EH (cell line): ENCODE measurements around the gene LYL1.

ENCODE experiments used
- DNase-seq: peaks from one replicate; pipeline ENCODE4 v3.0.0-alpha.2; 2015; ENCODE audit warnings: low read depth

LYL1 gene

DNA sequence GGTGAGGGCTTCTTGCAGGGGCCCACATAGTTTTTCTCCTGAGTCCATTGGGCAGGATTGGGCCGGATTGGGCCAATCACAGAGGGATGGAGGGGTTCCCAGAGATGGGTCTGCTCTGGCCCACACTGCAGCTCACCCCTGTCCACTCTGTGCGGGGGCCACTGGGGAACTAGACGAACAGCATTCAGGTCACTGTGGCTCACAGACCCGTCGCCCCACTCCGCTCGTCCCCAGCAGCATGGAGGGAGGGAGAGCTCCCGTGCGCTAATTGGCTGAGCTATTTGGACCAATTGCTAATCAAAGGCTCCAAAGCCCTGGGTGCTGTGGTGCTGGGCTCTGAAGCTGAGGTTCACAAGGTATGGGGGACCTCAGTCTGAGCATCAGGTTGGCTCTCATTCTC, 26.7 kb upstream of the LYL1 start:
- DNase-seq = no peak

DNA sequence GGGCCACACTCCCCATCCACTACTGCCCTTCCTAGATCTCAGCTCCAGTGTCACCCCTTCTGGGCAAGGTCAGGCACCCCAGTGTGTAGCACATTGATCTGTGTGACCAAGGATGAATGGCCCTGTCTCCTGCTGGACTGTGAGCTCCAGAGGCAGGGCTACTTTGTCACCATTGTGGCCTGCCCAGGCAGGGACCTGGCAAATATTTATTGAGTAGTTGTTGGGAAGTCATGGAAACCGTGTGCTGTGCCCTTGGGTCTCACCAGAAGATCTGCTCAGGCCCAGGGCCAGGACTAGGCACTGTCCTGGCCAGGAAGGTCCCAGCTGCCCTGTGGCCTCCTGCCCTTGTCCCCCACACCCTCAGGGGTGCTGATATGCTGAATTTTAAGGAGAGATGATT, 25.9 kb upstream of the LYL1 start:
- no peak for DNase-seq

DNA sequence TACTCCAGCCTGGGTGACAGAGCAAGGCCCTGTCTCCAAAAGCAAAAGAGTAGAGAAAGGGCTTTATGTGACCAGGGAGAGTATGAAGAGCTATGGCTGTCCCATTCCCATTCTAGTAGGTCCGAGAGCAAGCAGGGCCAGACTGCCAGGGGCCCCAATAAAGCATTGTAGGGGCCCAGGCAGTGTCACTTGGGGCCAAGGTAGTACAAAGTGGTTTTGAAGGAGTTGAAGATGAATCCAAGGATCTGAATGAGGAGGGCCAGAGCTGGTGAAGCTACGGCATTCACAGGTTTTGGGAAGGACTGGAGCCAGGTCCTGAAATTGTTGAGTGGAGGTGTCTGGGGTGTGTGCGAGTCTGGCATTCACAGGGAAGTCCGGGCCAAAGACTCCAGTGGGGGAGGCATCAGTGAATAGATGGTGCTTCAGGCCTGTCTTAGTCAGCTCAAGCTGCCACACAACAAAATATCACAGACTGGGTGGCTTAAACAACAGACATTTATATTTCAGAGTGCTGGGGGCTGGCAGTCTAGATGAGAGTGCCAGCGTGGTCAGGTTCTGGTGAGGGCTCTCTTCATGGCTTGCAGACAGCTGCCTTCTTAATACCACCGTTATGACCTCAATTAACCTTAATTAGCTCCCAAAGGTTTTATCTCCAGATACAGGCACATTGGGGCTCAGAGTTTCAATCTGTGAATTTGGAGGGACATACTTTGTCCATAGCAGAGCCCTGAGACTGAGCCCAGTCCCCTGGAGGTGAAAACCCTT, 25.3 kb upstream of the LYL1 start:
- no peak for DNase-seq

DNA sequence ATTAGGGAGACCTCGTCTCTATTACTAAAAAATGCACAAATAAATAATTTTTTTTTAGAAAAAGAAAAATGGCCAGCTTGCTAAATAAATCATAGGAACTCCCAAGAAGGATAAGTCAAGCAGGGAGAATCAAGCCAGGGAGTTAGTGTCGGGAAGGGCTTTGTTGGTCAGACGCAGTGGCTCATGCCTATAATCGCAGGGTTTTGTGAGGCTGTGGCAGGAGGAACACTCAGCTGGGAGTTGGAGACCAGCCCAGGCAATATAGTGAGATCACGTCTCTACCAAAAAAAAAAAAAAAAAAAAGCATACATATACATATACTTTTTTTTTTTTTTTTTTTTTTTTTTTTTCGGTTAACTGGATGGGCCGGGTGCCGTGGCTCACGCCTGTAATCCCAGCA, 24.4 kb upstream of the LYL1 start:
- no peak for DNase-seq

DNA sequence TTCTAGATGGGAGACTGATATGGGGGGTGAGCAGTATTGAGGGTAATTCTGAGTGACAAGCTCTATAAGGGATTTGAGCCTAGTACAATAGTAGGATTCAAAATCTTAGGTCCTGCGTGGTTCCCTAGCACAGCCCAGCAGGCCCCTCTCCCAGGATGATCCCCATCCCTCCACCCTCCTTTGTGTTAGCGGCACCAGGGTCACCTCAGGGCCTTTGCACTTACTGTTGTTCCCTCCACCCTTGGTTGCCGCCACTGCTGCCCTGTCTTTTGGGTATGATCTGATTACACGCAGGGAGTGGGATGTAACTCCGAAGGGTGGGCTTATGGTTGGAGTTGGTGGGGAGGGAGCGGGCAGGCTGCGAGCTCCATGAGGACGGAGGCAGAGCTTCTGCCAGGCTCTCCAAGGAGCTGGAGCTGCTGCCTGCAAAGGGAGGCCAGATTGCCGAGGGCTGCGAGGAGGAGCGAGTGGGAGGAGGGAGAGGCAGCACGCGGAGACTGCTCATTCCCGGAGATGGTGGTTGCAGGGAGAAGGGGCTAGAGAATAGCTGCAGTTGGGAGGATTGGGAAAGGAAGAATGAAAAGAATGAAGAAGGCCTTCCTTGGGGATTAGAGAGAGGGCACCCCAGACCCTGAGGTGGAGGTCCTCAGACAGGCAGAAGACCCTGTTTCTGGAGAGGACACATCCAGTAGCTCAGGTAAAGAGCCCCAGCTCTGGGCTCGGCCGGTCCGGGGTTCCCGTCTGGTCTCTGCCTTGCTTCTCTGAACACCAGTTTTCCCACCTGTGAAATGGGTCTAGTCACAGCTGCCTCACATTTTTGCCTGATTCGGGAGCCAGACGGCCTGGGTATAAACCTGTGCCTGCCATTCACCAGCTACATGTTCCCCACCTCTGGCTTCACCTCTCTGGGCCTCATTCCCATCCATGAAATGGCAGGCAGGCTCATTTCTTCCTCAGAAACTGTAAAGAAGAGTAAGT, 20.6 kb upstream of the LYL1 start:
- no peak for DNase-seq

DNA sequence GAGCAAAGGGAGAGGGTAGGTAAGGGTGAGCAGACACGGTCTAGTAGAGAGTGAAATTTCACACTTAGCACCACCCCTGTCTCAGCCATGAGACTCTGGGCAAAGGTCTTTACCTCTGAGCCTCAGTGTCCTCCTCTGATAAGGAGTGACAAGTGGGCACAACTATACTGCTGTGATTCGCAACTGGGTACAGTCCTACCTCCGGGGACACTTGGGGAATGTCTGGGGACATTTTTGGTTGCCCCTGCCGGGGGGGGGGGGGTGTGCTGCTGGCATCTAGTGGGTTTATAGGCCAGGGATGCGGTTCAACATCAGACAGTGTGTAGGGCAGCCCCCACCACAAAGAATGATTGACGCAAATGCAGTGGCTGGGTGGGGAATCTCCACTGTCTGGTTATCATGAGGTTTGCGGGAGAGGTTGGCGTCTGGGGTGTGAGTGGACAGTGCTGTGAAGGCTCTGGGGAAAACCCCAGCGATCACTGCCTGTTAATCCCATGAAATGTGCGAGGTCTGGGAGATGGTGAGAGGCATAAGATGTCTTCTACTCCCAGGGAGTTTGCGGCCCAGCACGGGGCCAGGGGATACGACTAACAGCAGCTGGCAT, 19.7 kb upstream of the LYL1 start:
- DNase-seq = no peak

DNA sequence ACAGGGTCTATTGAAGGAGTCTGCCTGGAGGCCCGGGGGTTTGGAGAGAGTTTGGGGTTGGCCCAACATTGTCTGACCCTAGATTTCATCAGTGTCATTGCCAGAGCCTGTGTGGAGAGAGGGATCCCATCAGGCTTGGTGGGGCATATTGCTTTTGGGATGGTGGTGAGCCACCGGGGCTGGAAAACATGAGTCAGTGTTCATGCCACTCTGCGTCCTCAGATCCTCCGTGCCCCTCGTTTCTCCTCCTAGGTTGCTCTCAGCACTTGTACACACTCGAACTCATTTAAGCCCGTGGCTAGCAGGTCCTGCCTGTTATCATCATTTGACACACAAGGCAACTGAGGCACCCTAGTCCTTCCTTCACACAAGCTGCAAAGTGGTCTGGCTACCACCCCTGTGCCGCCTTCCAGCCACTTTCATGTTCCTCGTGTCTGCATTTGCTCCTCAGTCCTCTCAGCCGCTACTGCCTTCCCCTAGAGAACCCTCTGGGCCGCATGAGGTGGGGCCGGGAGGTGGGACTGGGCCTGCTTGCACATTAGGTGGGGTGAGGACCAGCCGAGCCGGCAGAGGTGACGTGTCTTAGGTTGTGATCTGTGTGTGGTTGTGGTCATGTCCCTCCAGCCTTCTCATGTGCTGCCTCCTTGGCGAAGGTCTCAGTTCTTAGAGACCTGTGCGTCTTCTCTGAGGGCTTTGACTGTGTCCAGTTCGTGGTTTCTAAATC, 19.1 kb upstream of the LYL1 start:
- no peak for DNase-seq

DNA sequence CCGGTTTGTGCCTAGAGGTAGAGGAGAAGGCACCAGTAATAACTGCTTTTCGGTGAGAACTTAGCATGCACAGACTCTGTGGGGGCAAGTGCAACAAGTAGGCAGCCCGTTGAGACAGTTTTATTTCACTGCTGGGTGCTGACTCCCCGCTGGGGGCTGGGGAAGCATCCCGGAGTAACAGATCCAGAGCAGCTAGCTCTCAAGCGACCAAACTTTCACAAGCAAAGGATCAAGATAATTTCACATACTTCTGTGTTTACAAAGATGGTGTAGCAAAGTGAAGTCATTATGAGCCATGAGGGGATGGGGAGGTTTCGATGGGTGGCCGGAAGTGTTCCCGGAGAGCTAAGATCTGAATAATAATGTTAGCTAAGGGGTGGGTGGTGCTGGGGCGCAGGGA, 18.2 kb upstream of the LYL1 start:
- peak; percentile 83 for DNase-seq

DNA sequence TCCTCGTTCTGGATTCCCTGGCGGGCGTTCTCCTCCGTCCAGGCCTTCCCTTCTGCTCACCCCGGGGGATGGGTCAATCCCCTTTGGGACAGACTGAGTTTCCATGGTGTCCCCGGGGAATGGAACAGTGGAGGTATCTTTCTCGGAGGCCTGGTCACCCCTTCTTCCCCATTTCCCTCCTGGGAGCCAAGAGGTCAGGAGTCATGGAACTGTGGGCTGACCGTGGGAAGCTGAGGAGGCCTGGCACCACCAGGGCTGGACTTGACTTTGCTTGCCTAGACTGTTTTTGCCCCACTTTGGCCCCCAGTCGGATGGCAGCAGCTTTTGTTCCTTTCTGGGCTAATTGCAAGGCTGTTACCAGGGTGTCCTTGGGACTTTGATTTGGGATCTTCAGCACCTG, 17.4 kb upstream of the LYL1 start:
- DNase-seq = no peak

DNA sequence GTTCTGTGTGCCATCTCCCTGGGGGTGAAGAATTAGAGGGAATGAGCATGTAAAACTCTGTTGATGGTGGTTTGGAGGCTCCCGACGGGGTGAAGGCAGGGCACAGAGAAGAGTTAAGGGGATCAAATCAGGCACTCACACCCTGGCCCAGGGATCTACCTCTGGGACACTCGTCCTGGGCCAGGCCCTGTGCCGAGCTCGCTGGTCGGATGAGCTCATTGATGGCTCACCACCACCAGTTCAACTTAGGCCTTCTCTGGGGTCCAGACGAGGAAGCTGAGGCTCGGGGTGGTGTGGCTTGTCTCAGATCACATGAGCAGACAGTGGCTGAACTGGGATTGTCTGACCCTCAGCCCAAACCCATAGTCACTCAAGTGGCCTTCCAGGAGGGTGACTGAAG, 17.0 kb upstream of the LYL1 start:
- DNase-seq = peak; percentile 26

DNA sequence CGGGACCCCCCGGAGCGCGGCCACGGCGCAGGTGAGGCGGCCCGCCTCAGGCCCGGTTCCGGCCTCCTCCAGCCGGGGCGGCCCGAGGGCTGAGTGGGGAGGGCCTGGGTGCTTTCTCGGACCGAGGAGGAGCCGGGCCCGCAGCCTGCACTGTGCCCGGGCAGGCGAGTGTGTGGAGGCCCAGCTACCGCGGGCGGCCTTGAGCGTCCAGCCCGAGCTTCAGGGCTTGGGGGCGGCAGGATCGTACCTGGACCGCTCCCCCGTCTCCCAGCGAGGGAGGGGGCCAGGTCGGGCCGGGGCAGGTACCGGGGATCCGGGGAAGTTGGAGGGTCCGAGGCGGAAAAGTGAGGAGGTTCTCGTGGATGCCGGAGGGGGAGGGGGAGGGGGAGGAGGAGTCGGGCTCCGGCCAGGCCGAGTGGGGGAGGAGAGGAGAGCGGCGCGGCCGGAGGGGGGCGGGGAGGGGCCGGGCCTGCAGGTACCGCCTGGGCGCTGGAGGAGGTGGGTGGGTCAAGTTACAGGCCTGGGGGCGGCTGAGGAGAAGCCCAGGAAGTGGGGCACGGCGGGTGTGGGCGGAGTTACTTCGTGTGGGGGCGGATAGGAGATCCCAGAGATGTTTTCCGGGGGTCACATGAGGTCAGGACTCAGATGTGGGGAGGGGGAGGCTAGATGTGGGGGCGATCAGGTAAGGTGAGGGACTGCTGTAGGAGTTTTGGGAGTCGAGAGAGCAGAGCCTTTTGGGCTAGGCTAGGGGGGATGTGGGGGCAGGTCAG, 16.0 kb upstream of the LYL1 start:
- DNase-seq = peak; percentile 71

DNA sequence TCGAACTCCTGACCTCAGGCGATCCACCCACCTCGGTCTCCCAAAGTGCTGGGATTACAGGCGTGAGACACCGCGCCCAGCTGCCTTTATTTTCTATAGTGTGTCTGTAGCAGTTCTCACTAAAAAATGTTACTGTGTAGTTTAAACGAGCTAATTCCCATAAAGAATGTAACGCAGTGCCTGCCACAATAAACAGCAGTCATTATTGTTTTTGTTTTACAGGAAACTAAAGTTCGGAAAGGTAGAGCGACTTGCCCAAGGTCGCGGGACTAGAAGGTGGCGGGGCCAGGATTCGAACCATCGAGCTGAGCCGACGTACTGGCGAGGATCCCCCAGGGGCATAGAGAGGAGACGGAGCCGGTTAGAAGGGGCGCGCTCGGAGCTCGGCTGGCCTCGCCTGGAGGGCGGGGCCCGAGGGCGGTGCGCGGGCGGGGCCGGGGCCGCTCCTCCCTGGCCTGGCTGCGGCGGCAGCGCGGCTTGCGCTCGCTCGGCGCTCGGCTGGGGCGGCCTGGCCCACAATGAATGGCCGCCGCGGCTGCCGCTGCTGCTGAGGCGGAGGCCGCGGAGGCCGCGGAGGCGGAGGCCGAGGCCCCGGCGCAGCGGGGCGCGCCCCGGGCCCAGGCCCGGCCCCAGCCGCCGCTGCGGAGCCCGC, 15.2 kb upstream of the LYL1 start, which contains the start of gene NACC1:
TSS of gene NACC1 (plus strand) at position 493 of the 652 bp plus-strand sequence. CDS start 16,944 bp downstream, outside the sequence.
- DNase-seq = peak; percentile 90

DNA sequence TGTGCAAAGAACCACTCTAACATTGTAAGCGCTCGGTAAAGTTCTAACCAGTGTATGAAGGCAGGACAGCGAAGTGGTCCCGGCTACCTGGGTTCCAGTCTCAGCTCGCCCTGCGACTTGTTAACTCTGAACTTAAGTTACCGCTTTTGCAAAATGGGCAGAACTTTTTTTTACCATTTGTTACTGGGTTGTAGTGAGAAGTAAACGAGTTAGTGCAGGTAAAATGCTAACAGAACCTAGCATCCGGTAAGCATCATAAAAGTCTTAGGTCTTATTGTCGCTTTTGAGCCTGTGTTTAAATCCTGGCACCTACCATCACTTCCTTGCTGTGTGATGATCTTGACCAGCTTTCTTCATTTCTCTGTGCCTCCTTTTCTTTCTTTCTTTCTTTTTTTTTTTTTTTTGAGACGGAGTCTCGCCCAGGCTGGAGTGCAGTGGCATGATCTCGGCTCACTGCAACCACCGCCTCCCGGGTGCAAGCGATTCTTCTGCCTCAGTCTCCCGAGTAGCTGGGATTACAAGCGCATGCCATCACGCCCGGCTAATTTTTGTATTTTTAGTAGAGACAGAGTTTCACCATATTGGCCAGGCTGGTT, 14.6 kb upstream of the LYL1 start:
- no peak for DNase-seq

DNA sequence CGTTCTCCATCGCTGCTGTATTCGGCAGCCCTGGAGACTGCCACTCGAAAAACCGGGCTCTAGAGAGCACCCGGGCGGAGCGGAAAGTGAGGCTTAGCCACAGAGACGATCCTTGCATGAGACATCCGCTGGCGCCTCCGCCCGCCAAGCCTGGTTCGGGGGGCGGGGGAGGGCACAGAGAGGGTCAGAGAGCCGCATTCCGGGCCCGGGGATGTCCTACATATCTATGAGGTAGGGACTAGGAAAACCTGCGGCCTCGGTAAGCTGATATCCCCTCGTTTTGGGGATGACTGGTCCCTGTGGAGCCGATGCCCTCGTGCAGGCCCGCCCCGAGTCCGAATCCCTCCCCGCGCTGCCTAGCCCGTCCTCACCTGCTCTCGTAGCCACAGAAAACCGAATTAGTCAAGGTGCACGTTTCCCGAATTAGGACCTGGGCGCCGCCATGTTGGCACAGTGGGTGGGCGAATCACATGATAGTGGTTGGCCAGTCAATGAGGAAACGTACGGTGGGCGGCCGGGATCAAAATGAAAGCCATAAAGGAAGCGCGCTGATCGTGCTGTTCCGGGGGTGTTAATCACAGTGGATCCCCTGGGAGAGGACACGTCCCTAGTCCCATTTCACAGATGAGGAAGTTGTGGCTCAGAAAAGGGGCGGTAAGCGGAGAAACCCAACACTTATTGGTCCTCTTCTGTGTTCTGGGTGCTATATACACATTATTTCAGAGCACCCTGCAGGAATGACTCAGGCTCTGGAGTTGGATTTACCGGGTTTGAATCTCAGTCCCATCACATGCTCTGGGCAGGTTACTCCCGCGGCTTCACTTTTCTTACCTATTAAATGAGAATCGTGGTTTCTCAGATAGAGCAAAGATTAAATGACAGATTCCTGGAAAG, 13.9 kb upstream of the LYL1 start, which contains the start of gene TRMT1:
TSS of gene TRMT1 (minus strand) at position 459 of the 894 bp plus-strand sequence. CDS start at position 118, 341 bp downstream.
- peak; percentile 92 for DNase-seq

DNA sequence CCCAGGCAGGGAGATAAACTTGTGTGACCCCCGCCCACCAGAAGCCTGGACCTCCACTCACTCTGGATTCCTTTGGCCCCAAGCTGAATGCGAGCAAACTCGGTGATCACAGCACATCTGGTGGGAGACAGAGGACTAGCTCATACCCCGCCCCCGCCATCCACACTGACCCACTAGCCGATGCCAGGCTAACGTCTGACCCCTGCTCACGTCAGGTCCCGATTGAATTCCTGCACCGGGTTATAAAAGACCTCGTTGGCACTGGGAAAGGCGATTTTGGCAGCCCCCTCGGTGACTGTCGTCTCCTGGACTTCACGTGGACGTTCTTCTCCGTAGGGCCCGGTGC, 13.3 kb upstream of the LYL1 start:
- DNase-seq = no peak

DNA sequence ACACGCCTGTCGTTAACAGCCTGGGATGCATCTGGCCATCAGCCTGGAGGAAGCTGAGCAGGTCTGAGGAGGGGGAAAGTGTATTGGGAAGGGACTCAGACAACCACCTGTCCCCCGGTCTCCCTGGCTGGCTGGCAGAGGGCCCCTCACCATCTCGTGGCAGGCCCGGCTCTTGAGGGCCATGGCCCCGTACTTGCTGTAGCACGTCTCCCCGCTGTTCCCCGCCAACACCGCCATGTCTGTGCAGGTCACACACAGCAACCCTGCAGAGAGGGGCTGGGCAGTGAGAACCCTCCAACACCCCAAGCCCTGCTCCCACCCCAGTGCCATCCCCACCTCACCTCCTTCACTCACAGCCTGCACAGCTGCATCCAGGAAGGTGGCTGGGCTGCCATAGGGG, 9.9 kb upstream of the LYL1 start:
- DNase-seq = no peak

DNA sequence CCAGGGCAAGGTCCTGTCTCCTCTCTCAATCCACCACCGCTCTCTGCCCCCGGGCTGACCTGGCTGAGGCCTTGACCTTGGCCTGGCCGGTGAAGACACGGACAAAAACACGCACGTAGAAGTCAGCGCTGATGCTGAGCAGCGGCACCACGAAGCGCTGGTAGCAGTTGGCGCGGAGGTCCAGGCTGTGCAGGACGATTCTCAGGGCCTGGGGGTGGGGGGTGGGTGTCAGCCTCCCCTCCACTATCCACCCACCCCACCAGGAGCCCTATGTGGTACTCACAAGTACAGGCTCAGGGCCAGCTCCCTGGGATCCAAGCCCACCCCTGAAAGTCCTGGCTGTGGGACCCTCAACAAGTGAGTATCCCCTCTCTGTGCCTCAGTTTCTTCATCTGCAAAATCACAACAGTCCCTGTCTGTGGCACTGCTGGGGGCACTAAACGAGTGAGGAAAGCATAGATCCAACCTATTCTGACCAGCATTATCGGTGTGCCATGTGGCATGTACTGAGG, 7.5 kb upstream of the LYL1 start:
- no peak for DNase-seq

DNA sequence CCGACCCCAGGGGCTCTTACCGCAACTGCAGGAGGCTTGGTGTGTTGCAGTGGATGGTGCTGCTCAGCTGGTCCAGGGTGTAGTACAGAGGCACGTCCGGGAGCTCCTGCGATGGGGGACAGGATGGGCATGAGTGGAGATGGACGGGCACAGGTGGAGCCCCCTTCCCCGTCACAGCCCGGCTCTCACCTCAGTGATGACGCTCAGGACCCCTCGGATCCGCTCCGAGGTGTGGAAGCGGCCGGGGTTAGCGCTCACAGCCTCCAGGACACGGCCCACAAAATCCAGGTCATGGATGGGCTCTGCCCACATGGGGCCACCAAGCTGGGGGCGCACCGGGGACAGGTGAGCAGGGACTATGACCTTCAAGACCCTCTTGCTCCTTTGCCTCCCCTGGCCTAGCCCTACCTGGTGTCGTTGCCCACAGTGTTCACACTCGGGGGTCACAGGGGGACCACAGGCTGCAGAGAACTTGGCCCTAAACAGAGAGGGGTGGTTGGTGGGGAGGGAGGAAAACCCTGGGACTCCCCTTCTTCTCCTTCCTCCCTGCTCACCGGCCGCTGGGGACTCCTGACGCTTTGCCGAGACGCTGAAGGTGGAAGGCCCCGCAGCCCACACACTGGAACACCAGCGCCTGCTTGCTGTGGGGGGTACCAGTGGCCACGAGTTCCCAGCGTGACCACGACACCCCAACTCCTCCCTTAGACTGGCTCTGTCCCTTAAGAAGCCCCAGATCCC, 6.9 kb upstream of the LYL1 start:
- no peak for DNase-seq
